Stimulated activated memory B cell treated with anti-CD40 and anti-IgM and Interleukin-4, amounts not matched to agents 10 μg/mL and 1 μg/mL and 100 μg/mL, for 72 hours (primary cell): ENCODE measurements around the gene KIF26A.

Experiments used
- ATAC-seq: fragments of 150-1000 bp; cut with Tn5 transposase; 2 replicates; pipeline ENCODE4 v1.10.0; 2021
- H3K27ac Mint-ChIP-seq: one replicate; pipeline ENCODE4 v1.8.0; 2022; ENCODE audit warnings: mild to moderate bottlenecking, mixed read lengths
- H3K27me3 Mint-ChIP-seq: one replicate; pipeline ENCODE4 v1.8.0; 2022; ENCODE audit warnings: mixed read lengths
- H3K36me3 Mint-ChIP-seq: one replicate; pipeline ENCODE4 v1.8.0; 2022; ENCODE audit warnings: mixed read lengths
- H3K4me1 Mint-ChIP-seq: one replicate; pipeline ENCODE4 v1.8.0; 2022; ENCODE audit warnings: mixed read lengths
- H3K4me3 Mint-ChIP-seq: one replicate; pipeline ENCODE4 v1.8.0; 2022; ENCODE audit warnings: mild to moderate bottlenecking, moderate library complexity, mixed read lengths
- H3K9me3 Mint-ChIP-seq: one replicate; pipeline ENCODE4 v1.8.0; 2022; ENCODE audit warnings: mixed read lengths

The KIF26A gene

DNA sequence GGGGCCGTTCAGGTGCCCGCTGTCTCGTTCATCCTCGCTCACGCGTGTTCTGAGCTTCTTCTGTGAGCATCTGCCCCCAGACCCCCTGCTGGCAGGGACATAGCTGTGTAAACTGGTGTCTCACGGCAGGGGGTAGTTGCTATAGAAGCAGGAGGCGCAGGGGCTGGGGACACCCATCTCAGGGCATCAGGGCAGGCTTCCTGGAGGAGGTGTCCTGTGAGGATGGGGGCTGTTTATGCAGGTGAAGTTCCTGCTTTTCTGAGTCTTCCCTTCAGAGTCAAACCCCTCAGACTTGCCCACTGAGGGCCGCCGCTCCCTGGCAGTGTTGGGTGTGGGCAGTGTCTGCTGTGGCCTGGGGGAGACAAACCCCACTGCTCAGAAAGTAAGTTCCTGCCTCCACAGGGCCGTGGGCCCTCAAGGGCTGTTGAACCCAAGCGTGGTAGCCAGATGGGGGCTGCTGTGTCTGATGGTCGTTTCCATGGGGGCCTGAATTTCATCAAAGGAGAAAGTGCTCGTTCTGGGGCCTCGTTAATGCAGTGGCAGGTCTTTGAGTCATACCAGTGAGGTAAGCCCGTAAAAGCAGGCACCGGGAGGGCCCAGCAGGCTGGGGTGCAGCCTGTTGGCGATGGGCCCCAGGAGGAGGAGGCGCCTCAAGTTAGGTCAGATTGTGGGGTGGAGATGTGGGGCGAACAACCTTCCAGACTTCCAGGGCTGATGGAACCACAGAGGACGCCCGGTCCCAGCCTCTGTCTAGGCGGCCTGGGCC is 23.4 kb downstream of the KIF26A start:
- H3K27ac Mint-ChIP-seq, result no peak overlapping the region
- H3K9me3 Mint-ChIP-seq, result no peaks in the 10 kb centered on the region
- ATAC-seq, result no peak
- no peaks in the 10 kb centered on the region for H3K4me1 Mint-ChIP-seq
- H3K36me3 Mint-ChIP-seq, result no peaks in the 10 kb centered on the region
- no peaks in the 10 kb centered on the region for H3K27me3 Mint-ChIP-seq
- no peak overlapping the region for H3K4me3 Mint-ChIP-seq

DNA sequence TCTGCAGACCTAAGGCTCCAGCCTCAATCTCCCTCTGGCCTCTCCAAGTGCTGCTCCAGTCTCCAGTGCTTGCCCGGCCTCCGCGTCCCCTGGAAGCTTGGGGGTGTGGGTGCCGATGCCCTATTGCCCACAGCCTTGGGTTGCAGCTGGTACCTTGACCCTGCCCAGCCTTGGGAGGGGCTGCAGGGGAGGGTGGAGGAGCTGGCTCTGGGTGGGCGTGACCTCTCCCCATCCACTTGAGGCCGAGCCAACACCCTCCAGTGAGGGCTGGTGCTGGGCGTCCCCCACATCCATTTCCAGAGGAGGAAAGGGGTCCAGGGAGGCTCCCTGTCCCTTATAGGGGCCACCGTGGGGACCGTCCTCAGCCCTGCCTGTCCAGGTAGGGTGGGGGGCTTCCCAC is 24.1 kb downstream of the KIF26A start:
- Mint-ChIP-seq H3K4me3 (no peak overlapping the region), H3K36me3 (no peaks in the 10 kb centered on the region), H3K27ac (no peak overlapping the region), H3K27me3 (no peaks in the 10 kb centered on the region), H3K4me1 (no peaks in the 10 kb centered on the region), H3K9me3 (no peaks in the 10 kb centered on the region)
- no peak for ATAC-seq

DNA sequence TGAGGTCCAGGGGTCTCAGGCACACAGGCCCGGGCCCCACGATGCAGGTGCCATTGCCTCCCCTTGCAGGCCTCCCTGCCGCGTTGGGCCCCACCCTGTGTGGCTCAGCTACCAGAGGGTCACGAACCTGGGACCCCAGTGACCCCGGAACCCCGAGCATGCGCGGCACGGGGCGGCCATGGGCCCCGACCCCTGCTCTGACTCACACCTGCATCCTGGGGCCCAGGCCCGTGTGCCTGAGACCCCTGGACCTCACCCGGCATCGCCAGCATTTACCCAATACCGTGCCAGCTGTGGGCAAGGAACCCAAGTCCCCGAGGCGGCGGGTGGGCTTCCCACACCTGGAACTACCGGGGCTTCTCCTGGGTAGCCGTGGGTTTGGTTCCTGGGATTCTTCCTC is 25.2 kb downstream of the KIF26A start:
- Mint-ChIP-seq H3K36me3 (no peaks in the 10 kb centered on the region), H3K27ac (no peak overlapping the region), H3K4me3 (no peak overlapping the region), H3K9me3 (no peaks in the 10 kb centered on the region), H3K27me3 (no peaks in the 10 kb centered on the region), H3K4me1 (no peaks in the 10 kb centered on the region)
- no peak for ATAC-seq

- Mint-ChIP-seq H3K9me3 (no peaks in the 10 kb centered on the region), H3K4me1 (no peaks in the 10 kb centered on the region), H3K36me3 (no peaks in the 10 kb centered on the region), H3K27me3 (no peaks in the 10 kb centered on the region), H3K4me3 (no peak overlapping the region), H3K27ac (no peak overlapping the region)
- ATAC-seq, result no peak
Measured at GRCh38 chr14:104164041-104164440, 25.7 kb downstream of the KIF26A start.

DNA sequence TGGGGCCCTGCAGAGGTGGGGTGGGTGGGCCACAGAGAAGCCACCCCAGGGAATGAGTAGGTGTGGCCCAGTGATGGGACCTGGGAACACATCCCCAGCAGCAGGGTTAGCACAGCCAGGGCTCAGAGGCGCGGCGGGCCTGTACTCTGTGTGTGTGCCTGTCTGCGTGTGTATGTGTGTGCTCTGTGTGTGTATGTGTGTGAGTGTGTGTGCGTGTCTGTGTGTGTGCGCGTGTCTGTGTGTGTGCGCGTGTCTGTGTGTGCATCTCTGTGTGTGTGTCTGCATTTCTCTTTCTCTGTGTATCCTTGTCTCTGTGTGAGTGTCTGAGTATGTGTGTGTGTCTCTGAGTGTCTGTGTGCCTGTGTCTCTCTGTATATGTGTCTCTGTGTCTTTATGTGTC is 26.1 kb downstream of the KIF26A start:
- H3K9me3 Mint-ChIP-seq, result no peaks in the 10 kb centered on the region
- ATAC-seq, result no peak
- no peaks in the 10 kb centered on the region for H3K27me3 Mint-ChIP-seq

DNA sequence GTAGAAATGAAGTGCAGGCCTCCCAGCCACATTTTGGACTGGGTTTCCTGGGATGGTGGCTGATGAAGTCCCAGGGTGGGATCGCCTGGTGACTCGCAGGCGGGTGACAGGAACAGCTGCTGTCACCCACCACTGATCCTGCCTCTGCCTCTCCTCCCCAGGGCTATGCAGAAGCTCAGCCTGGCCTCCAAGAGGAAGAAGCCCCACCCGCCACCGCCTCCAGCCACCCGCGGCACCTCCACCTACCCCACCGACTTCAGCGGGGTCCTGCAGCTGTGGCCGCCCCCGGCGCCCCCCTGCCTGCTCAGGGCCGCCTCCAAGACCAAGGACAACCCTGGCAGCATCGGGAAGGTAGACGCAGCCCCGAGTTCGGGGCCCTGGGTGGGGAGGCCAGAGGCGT is 28.3 kb downstream of the KIF26A start:
- Mint-ChIP-seq H3K36me3 (no peaks in the 10 kb centered on the region), H3K4me1 (no peaks in the 10 kb centered on the region), H3K4me3 (no peak overlapping the region), H3K27me3 (no peaks in the 10 kb centered on the region), H3K9me3 (no peaks in the 10 kb centered on the region), H3K27ac (no peak overlapping the region)
- ATAC-seq, result no peak

More for the DNA sequence above, 26.1 kb downstream of the KIF26A start:
- Mint-ChIP-seq H3K36me3 (no peaks in the 10 kb centered on the region), H3K4me3 (no peak overlapping the region), H3K27ac (no peak overlapping the region), H3K4me1 (no peaks in the 10 kb centered on the region)

- Mint-ChIP-seq H3K9me3 (no peaks in the 10 kb centered on the region), H3K4me1 (no peaks in the 10 kb centered on the region), H3K27me3 (no peaks in the 10 kb centered on the region), H3K27ac (no peak overlapping the region), H3K36me3 (no peaks in the 10 kb centered on the region), H3K4me3 (no peak overlapping the region)
- no peak for ATAC-seq
Measured at GRCh38 chr14:104168603-104169002, 30.2 kb downstream of the KIF26A start.

DNA sequence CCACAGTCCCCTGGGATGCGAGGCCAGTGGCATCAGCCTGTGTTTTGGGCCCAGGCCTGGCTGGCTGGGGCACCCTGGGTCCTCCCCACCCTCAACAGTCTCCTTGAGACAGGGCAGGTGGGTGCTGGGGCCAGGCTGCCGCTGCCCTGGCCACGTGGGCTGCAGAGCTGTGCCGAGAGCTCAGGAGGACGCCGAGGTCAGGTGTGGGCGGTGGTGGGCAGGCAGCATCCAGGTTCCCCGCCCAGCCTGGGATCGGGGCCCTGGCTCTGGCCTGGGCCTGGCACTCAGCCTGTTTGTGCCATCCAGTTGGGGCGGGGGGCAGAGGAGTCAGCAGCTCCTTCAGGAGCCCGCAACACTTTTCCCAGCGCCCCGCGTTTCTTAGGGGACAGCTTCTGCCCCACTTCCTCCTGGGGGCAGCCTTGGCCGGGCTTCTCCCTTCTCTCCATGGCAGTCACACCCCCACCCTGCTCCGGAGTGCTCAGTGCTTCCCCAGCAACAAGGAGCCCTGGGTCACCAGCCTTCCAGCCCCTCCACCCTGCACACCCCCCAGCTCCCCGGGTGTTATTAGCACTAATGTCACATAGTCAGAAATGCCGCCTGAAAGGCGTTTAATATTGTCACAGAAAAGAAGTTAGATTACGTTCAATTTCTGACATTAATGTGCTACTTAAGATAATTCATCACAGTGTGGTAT is 30.8 kb downstream of the KIF26A start:
- no peak overlapping the region for H3K27ac Mint-ChIP-seq
- no peaks in the 10 kb centered on the region for H3K27me3 Mint-ChIP-seq

GRCh38 chr14:104169699-104170479 is 31.5 kb downstream of the KIF26A start:
- Mint-ChIP-seq H3K4me1 (no peaks in the 10 kb centered on the region), H3K36me3 (no peaks in the 10 kb centered on the region), H3K27ac (no peak overlapping the region), H3K9me3 (no peaks in the 10 kb centered on the region), H3K27me3 (no peaks in the 10 kb centered on the region), H3K4me3 (no peak overlapping the region)
- ATAC-seq, result no peak

More for the DNA sequence above, 30.8 kb downstream of the KIF26A start:
- ATAC-seq, result no peak
- Mint-ChIP-seq H3K4me3 (no peak overlapping the region), H3K4me1 (no peaks in the 10 kb centered on the region), H3K36me3 (no peaks in the 10 kb centered on the region), H3K9me3 (no peaks in the 10 kb centered on the region)

GRCh38 chr14:104171029-104171697 is 32.8 kb downstream of the KIF26A start:
- H3K36me3 Mint-ChIP-seq, result no peaks in the 10 kb centered on the region
- no peaks in the 10 kb centered on the region for H3K4me1 Mint-ChIP-seq
- no peak for ATAC-seq
- H3K4me3 Mint-ChIP-seq, result no peak overlapping the region
- no peaks in the 10 kb centered on the region for H3K9me3 Mint-ChIP-seq
- H3K27me3 Mint-ChIP-seq, result no peaks in the 10 kb centered on the region
- H3K27ac Mint-ChIP-seq, result no peak overlapping the region

DNA sequence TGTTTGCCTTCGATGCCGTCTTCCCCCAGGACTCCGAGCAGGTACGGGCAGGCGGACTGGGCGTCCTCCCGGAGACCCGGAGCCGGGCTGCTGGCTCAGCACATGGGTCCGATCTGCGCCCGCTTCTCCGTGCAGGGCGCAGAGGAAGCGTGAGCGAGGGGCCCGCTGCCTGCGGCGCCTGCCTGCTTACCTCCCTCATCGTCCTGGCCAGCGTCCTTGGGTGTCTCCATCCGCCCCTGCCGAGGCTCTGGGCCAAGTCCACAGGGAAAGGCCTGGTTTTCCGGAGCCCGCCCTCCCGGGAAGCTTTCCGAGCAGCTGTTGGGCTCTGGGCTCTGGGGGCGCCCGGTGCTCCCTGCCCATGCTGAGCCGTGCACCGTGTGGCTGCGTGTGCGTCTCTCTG is 33.5 kb downstream of the KIF26A start:
- Mint-ChIP-seq H3K36me3 (no peaks in the 10 kb centered on the region), H3K27me3 (no peaks in the 10 kb centered on the region), H3K27ac (no peak overlapping the region), H3K4me3 (no peak overlapping the region), H3K9me3 (no peaks in the 10 kb centered on the region), H3K4me1 (no peaks in the 10 kb centered on the region)
- no peak for ATAC-seq

DNA sequence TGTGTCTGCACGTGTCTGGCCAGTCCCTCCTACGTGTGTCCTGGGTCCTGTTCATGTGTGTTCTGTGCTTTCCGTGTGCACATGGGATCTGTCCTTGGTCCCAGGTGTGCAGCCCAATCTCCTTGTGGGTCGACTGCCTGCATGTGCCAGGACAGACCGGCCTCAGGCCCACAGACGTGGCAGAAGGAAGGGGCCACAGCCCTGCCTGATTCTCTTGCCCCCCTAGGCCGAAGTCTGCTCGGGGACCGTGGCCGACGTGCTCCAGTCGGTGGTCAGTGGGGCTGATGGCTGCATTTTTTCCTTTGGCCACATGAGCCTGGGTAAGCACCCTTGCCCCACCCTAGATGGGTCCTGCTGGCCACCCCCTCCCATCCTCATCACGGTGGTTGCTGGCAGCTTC is 34.0 kb downstream of the KIF26A start:
- ATAC-seq, result no peak
- H3K27me3 Mint-ChIP-seq, result no peaks in the 10 kb centered on the region
- no peaks in the 10 kb centered on the region for H3K36me3 Mint-ChIP-seq
- H3K9me3 Mint-ChIP-seq, result no peaks in the 10 kb centered on the region
- H3K4me1 Mint-ChIP-seq, result no peaks in the 10 kb centered on the region
- H3K4me3 Mint-ChIP-seq, result no peak overlapping the region
- H3K27ac Mint-ChIP-seq, result no peak overlapping the region

DNA sequence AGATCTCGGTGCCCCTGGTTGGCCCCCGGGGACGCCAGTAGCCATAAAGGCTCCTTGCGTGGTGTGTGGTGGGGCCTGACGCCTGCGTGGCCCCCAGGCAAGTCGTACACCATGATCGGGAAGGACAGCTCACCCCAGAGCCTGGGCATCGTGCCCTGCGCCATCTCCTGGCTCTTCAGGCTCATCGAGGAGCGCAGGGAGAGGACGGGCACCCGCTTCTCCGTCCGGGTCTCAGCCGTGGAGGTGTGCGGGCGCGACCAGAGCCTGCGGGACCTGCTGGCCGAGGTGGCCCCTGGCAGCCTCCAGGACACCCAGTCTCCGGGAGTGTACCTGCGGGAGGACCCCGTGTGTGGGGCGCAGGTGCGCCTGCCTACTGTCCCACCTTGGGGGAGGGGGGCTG is 34.5 kb downstream of the KIF26A start:
- H3K27me3 Mint-ChIP-seq, result no peaks in the 10 kb centered on the region
- no peaks in the 10 kb centered on the region for H3K36me3 Mint-ChIP-seq
- H3K4me3 Mint-ChIP-seq, result no peak overlapping the region
- no peak for ATAC-seq
- no peak overlapping the region for H3K27ac Mint-ChIP-seq
- H3K4me1 Mint-ChIP-seq, result no peaks in the 10 kb centered on the region
- no peaks in the 10 kb centered on the region for H3K9me3 Mint-ChIP-seq

DNA sequence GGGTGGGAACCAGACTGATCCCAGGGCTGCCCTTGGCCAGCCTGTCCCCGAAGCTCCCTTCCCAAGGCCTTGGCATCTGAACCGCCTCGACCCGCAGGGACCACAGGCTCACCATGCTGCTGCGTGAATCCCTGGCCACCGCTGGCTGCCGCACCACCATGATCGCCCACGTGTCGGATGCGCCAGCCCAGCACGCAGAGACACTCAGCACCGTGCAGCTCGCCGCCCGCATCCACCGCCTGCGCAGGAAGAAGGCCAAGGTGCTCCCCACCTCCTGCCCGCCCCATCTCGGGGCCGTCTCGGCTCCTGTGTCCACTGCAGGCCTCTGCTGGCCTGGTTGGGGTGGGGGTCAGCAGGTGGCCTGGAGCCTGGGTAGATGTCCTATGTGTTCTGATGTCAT is 35.7 kb downstream of the KIF26A start:
- H3K27ac Mint-ChIP-seq, result no peak overlapping the region
- ATAC-seq, result no peak
- no peaks in the 10 kb centered on the region for H3K36me3 Mint-ChIP-seq
- no peaks in the 10 kb centered on the region for H3K9me3 Mint-ChIP-seq
- H3K4me3 Mint-ChIP-seq, result no peak overlapping the region
- H3K4me1 Mint-ChIP-seq, result no peaks in the 10 kb centered on the region
- H3K27me3 Mint-ChIP-seq, result no peaks in the 10 kb centered on the region

GRCh38 chr14:104175041-104175440 is 36.7 kb downstream of the KIF26A start:
- no peak for ATAC-seq
- Mint-ChIP-seq H3K27ac (no peak overlapping the region), H3K27me3 (no peaks in the 10 kb centered on the region), H3K9me3 (no peaks in the 10 kb centered on the region), H3K4me3 (no peak overlapping the region), H3K36me3 (no peaks in the 10 kb centered on the region), H3K4me1 (no peaks in the 10 kb centered on the region)
